GM18867 (cell line): ENCODE data around the gene BICDL1.

Experiments
- ATAC-seq: cut with Tn5 transposase; IDR thresholded peaks from one replicate; pipeline ENCODE4 v1.9.1; 2021; ENCODE audit warnings: mild to moderate bottlenecking, moderate library complexity; ENCODE audit not compliant: unreplicated experiment

BICDL1 gene

DNA sequence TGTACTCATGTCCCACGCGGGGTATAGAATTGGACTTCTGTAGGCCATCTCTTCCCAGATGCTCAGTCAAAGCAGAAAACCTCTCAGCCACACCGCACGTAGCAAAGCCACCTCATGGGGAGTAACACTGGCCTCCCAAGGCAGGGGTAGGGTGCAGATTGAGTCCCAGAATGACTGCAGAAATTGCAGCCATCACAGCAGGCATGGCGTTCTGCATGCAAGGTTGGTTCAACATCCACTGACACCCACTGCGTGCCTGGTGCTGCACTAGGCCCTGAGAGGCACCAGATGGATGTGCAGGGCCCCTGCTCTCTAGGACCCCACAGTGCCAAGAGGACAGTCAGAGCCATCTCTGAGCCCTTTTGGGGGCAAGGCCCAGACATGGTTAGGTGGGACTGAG is 87.6 kb downstream of the BICDL1 start:
- no peak for ATAC-seq

DNA sequence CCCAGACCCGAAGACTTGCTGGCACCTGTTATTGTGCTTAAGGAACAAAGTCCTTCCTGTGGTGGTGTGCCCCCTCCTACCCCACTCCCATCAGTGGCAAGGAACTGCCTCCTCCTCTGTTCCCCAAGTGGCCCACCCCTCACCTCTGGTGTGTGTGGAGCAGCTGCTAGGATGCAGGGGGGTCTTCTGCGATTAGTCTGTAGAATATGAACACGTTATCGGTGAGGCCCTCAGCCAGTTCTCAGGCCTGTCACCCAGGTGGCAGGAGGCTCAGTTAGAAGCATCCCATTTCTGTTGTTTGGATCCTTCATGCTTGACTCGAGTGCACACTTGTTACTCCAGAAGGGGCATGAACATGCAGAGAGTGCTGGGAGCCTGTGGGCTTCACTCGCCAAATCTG is 88.2 kb downstream of the BICDL1 start:
- ATAC-seq: no peak

DNA sequence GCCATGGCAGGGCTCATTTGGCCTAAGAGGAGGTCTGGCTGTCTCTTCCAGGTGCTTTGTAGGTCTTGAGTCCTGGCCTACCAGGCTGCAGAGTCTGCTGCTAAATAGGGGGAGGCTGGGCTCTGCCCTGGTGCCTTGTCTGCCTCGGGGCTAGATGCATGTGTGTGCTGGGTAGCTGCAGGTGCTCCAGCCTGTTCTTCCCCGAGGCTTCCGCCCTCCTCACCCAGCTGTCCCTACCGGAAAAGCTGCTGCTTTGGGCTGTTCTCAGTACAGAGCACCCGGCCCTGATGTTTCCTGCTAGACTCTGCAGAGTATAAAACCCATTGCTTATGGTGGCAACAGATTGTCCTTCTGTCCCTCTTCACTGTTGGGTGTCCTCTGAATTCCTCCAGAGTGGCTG is 89.8 kb downstream of the BICDL1 start:
- no peak for ATAC-seq

DNA sequence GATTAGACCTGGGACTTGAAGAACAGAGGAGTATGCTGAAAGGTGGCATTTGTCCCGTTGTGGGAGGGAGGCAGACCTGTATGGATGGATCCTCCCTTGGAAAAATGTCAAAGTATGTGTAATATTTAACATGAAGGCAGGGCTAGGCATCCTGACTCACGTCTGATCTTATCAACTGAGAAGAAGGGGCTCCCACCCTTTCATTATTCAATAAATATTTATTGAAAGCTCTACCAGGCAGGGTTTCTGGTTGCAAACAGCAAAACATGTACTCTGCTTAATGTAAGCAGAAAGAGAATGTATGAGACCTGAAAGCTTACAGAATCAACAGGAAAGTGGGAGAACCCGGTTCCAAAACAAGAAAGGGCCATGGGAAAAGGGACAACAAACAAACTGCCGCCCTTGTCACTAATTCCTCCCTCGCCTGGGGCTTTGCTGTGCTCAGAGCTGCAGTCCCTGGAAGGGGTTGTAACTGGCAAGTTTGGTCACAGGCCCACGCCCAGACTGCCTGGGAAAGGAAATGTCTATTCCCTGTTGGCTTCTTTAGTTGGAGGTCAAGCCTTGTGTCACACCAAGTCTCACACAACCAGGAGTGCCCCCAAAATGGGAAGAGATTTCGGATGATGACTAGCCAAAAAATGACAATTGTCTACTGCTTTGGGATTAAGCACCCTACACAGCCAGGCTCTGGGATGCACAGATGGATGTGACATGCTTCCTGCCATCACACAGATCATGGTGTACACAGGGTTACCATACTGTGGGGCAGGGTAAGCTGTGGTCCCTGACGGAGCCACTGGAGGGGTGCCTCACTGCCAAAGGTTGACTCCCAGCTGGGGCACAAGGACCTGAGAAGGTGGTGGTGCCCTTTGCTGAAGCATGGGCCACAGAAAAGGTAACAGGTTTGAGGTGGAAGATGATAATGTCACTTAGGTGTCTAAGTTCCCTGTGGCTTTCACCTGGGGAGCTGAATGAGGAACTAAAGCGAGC is 90.7 kb downstream of the BICDL1 start:
- ATAC-seq: no peak

DNA sequence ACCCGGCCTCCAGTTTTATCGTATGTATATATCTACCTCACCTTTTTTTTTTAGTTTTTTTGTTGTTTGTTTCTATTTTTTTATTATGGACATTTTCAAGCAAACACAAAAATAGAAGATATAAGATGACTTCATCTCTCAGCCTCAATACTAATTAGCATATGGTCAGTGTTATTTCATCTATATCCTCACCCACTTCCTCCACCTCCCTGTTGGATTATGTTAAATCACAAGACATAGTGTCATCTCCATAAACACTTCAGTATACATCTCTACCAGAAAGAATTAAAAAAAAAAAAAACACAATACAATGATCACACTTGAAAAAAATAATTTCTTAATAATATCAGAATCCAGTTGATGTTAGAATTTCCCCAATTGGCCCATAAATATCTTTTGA is 92.6 kb downstream of the BICDL1 start:
- ATAC-seq: no peak

DNA sequence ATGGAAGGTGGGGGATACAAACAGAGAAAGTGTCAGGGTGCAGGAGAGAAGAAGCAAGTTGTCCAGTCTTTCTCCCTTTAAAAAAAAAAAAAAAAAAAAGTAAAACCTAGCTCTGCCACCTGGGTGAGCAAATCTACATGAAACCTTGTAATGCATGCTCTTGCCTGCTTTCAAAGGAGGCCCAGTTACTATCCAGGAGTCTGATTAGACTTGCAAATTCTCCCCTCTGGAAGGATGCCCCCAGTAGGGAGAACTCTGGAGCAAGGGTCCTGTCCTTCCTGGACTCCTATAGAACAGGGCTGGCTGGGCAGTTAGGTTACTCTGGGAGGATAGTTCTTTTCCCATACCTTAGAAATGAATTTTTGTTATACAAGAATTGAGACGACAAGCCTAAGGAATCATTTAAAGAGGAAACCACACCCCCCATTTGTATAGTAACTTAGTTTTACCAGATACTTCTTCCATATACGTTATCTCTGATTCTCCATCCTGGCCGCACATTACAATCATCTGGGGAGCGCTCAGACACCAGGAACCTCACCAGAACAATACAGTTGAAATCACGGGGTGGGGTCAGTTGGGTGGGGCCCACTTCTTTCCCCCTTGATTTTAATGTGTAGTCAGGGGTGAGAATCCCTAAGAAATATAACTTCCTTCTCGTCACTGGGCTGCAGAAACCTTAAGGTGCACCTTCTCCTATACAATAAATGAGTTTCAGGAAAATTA is 97.0 kb downstream of the BICDL1 start:
- ATAC-seq: no peak

DNA sequence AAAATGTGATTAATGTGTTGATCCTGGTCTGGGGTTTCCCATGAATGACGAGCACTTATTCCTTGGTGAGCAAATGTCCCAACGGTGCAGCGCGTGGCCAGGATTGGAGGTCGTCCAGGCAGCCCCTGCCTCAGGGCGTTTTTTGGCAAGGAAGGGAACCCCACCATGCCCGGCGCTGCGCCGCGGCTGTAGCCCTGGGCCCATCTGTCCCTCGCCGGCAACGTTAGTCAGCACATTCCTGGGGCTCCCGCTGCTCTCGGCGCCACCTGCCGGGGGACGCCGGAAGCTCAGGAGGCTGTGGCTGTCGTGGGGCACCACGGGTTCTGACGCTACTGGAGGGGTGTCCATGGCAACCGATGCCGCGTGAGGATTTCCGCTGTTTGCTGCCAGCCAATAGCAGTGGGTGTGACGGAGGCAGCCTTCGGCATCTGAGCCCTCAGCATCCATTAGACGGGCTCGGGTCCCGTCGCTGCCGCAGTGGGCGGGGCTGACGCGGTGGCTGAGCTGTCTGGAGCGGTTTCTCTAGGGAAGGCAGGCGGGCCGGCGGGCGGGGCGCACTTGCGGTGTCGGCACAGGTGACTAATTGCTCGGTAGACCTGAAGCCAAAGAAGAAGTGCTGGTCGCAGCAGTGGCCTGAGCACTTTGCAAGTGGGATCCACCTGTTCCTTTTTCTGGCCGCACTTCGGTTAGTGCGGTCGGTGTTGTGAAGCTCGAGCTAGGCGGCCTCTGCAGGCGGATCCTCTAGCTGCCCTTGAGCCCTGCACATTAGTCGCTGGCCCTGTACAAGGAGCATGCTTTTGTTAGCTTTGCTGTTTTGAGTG is 98.0 kb downstream of the BICDL1 start:
- ATAC-seq: peak; percentile 96

DNA sequence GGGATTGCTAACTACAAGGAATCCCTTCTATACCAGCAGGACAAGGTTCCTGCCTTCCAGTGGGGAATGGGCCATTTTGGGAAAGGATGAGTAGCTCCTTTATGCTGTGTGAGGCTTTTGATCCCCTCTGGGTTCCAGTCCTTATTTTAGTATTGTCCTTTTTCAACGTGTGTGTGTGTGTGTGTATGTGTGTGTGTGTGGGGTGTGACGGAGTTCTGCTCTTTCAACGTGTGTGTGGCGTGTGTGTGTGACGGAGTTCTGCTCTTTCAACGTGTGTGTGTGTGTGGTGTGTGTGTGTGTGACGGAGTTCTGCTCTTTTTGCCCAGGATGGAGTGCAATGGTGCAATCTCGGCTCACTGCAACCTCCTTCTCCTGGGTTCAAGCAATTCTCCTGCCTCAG is 100.1 kb downstream of the BICDL1 start:
- ATAC-seq: no peak

DNA sequence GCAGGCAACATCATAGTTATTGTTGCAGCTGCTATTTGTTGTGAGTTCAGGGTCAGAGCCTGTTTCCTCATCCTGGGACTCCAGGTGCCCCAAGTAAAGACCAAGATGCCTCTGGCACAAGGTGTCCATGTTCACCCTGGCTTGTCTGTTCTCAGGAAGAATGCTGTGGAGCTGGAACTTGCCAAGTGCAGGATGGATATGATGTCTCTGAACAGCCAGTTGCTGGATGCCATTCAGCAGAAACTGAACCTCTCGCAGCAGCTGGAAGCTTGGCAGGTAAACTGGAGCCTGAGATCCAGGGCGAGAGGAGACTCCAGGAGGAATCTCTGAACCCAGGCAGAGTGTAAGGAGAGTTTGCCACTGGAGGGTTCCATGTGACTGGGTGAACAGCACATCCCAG is 100.8 kb downstream of the BICDL1 start:
- ATAC-seq: no peak

DNA sequence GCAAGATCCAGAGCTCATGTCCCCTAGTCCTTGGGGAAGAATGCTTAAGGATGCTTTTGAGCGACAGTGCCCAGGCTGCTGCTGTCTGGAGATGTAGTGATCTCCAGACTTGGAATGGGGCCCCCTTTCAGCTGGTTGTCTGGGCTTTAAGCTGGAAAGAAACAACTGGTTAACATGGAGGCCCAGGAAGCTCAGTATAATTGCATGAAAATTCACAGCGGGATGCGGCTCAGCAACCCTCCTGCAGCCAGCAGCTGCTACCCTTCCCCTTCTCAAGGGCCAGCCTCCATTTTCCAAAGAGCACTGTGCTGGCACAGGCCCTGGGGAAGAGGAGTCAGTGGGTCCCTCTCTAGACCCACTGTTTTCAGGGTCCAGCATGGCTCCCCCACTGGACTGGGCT is 101.2 kb downstream of the BICDL1 start:
- no peak for ATAC-seq

DNA sequence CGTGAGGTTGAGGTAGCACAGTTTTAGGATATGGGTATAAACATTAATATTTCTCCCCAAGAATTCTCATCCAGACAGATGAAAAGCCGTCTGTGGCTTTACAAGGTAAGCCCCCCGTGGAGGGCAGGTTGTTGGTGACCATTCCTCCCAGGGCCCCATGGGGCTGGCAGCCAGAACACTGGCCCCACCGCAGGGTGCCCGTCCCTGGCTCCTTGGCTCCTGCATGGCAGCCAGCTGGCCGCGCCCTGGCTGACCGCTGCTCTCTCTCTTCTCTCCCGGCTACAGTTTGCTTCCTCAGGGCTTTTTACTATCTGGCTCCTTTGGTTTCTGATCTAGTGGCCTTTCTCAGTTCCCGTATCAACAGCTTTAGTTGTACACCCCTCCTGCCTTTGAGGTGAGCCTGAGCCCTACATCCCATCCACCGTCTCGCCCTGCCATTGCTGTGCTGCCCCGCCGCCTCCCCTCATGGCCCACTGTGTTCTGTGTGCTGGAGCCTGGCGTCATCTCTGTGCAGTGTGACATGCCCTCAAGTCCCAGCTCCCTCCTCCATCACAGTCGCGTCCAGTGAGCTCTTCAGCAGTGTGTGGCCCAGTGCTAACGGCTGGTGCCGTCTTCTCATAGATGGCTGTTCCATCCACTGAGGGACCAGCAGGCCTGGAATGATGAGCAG is 101.7 kb downstream of the BICDL1 start:
- ATAC-seq: no peak

DNA sequence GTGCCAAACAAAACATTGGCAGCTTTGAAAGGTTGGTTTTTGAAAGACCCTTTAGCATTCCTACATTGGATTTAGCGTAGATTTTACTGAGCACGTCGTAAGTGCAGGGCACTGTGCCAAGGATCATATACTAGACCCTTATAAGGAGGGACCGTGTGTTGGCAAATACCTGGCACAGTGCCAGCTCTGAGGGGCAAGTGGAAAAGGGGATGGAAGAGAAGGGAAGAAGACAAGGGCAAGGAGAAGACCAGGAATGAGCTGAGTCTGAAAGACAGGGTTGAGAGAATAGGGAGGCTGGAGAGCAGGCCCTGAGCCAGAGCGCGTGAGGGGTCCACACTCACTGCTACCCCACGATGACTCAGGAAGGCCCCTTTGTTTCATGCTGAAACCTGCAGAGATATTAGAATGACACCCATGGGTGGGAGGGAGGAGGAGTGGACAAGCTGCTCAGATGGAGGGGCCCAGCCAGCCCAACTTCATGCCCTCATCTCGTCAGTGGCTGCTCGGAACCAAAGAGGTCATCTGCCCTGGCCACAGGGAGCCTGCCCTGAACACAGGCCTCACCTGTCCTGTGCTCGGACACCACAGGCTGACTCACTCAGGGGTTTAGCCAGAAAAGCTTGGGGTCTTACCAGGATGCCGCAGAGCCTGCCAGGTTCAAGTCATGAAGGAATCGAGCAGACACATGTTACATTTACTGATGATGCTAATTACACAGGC is 102.5 kb downstream of the BICDL1 start:
- no peak for ATAC-seq

DNA sequence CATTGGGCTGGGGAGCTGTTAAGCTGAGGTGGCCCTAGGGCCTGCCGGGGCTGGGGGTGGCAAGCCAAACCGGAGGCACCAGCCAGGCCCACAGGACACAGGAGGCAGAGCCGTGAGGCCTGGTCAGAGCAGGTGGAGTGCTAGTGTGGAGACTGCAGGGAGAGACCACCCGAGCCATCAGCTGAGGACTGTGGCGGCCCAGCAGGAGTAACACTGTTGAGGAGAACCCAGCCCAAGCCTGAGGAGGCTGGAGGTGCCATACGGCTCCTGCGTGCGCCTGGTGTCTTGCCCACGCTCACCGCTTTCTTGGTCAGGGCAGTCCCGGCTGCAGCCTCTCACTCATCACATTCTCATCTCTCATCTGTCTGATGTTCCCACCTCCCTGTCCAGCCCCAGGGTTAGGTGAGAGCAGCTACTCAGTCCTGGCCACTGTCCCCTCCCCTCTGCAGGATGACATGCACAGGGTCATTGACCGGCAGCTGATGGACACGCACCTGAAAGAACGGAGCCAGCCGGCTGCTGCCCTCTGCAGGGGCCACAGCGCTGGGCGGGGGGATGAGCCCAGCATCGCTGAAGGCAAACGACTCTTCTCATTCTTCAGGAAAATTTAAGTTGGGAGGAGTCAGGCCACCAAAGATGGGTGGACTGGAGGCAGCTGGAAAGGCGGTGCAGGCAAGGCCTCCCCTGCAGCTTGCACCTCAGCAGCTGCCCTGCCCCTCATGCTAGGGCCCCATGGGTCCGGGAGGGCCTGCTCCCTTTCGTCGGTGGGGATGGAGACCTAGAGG is 103.7 kb downstream of the BICDL1 start:
- no peak for ATAC-seq

DNA sequence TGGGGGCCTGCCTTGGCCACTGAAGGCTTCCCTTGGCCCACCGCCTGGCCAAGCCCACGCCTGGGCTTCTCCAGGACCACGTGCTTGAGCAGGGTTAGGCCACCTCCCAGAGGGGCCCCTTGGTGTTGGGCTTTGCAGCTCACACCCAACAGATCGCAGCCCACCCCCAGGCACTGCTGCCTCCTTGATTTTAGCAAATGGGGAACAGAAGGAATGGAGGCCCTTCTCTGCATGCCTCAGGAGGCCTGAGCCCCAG is 104.2 kb downstream of the BICDL1 start:
- ATAC-seq: no peak

DNA sequence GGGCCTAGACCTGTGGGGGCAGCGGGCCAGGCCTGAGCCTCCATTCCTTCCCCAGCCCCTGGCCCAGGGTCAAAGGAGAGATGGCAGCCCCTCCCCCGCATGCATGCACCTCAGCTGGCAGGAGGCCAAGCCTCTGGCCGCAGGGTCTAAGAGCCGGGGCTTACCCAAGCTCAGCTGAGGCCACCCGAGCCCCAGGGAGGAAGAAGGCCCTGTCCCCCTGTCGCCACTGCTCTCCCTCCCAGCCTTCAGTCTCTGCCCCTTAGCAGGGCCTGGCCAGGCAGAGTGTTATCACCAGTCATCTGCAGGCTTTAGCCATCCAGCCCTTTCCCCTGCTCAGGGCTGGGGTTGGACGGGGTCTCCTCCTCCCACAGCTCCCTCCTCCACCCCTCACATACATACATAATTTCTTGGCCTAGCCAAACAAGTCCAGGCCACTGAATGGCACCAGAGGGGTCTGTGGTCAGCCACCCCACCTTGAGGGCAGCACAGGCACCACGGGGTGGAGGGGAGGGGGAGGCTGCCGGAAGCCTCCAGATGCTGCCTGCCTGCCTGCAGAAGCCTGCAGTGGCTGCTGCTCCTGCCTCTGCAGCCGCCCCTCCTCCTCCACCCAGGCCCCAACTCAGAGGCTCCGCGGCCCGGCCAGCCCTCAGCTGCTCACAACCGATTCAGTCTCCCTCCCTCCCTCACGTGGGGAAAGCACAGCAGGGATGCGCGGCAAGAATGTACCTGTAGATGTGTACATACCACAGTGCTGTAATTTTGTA is 104.7 kb downstream of the BICDL1 start:
- no peak for ATAC-seq

DNA sequence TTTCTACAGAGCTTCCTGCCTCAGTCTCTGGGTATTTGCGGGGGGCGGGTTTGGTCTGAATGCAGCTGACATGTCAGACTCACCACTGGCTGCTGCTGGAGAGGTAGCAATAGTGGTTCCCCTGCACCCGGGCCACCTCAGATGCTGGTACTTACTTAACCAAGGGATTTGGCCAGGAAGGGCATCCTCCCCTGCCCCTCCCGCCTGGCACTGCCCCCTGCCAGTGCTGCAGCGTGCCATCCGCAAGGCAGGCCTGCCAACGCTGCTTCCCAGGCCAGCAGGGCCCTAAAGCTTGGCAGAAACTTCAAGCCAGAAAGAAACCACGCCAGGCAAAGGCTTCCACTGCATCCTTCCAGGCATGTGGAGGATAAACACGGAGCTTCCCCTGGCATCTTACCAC is 105.4 kb downstream of the BICDL1 start:
- no peak for ATAC-seq

DNA sequence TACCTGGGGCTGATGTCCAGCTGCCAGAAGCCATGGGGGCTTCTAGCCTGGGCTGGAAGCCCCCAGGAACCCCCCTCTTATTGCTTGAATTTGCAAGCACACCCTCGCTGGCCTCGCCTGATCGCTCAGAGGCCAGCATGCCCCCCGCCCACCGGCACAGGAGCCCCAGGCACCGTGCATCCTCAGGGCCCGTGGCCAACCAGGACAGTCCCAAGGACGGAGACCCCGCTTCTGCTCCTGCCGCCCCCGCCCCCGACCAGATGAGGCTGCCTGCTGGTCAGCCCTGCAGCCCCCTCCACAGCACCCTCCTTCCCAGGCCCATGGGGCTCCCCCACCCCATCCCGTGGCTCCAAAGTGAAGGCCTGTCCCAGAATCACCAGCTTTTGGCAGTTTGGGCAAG is 106.3 kb downstream of the BICDL1 start:
- ATAC-seq: no peak

DNA sequence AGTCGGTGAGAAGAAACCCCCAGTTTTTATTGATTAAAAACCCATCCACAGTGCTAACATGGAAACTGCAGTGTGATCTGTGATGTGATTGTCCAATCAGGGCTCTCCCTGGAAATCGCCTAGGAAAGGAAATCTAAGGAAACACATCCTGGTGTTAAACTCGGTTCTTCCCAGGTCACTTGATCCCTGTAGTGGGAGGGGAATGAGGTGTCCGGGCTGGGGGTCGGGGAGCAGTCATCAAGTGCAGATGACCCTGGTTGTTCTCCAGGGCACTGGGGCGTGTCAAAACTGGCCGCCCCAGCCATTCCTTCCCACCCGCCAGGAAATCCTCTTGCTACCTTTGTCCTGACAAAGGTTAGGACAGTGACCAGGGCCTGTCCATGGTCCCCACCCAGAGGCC is 106.7 kb downstream of the BICDL1 start:
- ATAC-seq: no peak

DNA sequence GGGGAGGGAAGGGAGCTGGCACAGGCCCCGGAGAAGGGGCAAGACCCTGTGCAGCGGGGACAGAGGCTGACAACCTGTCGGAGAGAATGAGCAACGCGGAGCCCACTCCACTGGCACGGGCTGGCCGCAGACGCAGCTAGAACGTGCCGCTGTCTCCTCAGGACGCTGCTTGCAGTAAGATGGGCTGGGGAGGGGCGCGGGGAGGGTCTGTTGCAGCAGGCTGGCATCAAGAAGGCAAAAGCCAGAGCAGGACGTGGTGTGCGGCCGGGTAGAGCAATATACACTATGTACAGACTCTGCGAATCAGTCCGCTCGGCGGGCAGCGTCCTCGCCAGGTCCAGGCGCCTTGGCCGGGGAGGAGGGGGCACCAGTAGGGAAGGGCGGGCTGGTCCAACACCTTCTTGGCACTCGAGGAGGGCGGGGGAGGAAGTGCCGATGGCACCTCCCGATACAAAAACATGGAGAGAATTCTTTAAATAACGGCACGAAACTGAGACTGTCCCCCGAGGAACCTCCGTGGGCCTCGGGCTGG is 107.7 kb downstream of the BICDL1 start:
- no peak for ATAC-seq
